ENCODE results near the gene SBF2.

SBF2 gene

DNA sequence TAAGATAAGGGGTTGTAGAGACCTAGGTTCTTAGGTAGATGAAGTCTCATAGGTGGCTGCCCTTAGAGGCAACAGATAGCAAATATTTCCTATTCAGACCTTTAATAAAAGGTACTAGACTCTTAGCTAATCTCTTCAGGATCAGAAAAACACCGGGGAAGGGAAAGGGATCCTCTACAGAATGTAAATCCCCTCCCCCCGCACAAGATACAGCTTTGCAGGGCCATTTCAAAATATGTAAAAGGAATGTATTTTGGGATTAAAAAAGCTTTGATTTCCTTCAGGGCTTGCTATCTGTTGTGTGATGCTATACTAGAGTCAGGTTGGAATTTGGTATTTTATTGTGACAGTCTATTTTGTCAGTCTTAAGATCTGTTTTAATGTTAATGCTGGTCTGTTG lies 517.0 kb downstream of the SBF2 start:
- no peak for DNase-seq (ENCODE audit: low read depth, low spot score)

DNA sequence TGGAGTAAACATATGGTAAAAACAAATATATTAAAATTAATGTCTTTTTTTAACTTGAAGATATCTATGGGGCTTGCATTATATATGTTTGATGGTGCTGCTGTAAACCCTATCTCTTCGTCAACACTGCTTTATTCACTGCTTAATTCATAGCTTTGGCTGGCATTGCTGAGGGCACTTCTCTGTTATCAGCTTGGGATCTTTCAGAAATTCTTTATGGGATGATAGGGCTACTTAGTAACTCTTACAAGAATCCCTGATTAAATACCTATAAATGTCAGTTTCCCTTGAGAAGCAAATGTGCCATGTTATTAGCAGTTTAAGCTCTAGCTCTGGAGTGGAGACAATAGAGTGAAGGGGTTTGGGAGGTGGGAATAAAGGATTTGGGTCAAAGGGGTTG lies 517.8 kb downstream of the SBF2 start:
- DNase-seq (ENCODE audit: low read depth, low spot score), result no peak

DNA sequence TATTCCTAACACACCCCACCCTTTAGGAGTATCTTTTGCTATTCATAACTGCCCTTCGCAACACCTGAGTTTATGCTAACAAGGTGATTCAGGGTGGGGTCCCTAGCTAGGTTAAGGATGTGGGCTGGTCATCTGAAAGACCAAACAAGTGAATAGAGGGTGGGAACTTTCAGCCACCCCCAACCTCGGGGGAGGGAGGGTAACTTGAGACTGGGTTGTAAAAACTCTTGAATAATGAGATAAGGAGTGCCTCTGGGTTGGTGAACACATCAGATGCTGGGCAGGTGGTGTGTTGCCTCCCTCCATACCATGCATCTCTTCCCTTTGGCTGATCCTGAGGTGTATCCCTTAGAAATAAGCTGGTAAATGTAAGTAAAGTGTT lies 518.6 kb downstream of the SBF2 start:
- DNase-seq (ENCODE audit: low read depth, low spot score), result no peak

DNA sequence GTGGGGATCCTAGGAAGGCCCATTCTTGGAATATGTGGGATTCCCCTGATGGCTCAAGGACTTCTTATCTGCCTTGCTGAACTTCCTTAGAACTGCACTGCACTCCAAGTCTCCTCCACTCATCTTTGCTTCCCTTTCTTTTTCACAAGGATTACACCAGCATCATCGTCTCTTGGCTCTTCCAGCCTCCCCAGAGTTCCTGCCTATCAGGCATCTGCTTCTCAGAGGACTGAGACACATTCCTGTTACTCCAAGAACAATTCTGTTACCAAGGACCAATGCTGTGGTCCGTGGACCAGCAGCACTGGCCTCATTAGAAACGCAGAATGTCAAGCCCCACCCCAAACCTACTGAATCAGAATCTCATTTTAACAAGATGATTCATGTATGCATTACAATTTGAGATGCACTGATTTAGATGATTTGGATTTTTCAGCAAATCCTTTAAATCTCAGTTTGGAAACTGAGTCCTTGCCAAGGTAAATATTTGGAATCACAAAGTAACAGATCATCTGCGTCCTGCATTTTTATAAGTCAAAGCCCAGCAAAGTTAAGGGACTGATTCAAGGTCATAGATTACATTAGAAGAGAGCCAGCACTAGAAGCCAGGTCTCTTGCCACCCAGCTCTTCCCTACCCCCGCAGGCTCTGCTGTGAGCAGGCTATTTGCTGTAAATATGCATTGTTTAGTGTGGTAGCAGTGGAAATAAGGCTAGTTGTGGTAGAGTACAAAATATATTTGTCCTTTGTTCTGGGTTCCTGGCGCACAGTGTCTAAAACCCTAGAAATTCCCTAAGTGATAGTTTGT lies 519.2 kb downstream of the SBF2 start:
- DNase-seq (ENCODE audit: low read depth, low spot score), result no peak

DNA sequence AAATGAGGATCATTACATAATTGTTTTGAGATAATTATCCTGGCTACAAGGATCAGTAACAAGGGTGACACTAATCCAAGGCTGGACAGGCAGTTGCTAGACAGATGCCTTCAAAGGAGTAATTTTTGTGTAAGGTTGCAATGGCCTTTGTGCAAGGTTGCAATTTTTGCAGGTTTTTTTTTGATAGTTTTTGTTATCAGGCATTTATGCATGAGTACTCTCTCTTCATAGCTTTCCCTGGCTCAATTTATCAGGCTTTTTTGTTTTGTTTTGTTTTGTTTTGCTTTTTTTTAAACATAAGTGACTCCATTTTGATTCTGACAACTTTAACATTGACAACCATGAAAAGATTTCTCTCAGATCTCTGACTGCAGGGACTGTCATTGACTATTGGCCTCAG lies 519.9 kb downstream of the SBF2 start:
- DNase-seq (ENCODE audit: low read depth, low spot score), result no peak

DNA sequence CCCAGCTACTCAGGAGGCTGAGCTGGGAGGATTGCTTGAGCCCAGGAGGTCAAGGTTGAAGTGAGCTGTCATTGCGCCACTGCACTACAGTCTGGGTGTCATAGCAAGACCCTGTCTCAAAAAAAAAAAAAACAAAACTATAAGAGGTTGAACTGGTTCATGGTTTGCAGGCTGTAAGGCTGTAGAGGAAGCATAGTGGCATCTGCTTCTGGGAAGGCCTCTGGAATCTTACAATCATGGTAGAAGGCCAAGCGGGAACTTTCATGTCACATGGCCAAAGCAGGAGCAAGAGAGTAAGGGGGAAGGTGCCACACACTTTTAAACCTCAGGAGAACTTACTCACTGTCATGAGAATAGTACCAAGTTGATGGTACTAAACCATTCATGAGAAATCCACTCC lies 520.5 kb downstream of the SBF2 start:
- DNase-seq (ENCODE audit: low read depth, low spot score), result no peak

DNA sequence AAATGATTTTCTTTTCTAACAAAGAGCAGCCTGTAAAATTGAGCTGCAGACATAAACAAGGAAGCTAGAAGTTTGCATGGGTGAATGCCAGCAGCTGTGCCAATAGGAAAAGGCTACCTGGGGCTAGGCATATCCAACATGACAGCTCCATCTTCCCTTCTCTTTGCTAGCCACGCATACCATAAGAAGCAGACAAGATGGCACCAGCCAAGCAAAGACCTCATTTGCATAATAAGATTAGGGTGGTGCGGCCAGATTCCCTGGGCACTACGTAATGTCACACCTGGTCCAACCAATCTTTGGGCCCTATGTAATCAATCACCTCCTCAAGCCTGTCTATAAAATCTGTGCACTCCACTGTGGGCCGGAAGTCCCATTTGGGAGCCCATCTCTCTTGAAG lies 521.8 kb downstream of the SBF2 start:
- no peak for DNase-seq (ENCODE audit: low read depth, low spot score)

DNA sequence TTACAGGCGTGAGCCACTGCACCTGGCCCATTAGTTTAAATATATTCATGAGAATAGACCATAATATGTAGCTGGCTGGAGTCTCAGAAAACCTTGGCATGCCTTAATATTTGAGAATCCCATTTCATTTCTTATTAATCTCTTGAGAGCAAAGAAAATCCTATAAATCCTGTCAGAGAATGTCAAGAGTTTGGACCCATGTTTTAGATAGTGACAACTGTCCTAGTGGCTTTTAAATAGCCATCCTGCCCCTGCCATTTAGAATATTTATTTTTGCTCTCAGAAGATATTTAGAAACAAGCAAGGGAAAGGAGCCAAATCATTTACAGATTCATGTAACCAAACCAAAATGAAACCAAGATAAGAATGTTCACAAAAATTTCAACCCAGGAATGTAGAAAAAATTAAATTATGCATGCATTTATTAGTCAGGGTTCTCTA lies 522.9 kb downstream of the SBF2 start:
- DNase-seq (ENCODE audit: low read depth, low spot score), result no peak

DNA sequence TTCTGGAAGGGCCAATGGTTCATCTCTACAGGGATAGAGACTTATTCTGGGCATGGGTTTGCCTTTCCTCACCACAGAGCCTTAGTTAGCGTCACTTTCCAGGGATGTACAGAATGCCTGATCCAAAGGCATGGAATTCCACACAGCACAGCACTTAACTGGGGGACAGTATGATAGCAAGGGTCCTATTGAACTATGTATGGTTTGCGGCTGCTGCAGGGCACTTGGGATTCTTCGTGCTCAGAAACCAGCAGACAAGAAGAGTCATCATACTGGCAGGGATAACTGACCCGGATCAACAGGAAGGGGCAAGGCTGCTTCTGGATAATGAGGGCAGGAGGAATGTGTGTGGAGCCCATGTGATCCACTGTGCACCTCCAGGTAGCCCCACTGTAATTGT lies 524.4 kb downstream of the SBF2 start:
- no peak for DNase-seq (ENCODE audit: low read depth, low spot score)

DNA sequence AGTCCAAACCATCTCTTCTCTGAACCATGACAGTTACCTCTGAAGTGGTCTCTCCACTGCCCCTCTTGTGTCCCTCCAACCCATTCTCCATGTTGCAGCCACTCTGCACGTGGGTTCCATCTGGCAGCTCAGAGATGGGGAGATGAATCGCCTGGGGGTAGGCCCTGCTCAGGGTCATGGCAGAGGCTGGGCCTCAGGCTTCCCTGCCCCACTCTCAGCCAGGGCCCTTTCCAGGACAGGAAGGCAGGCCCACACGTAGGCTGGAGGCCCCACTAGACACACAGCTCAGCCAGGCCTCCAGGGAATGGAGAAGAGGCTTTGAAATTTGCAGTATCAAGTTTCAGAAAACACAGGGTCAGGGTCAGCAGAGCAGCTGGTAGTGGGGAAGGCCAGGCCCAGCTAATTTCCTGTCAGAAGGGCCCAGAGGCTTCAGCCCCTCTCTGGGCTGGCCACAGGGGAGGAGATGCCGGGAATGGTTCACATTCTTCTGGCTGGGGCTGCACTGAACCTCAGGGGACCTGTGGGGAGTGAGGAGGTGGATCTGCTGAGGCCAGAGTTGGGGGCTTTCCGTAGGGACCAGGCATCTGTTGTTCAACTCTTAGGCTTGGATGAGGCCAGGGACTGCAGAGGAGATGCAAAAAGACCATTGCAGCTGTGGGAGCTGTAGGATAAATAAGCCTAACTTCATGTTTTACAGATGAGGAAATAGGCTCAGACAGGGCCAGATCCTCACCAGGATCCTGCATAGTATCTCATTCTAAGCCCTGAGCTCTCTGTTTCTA lies 528.5 kb downstream of the SBF2 start:
- peak; percentile 96 for DNase-seq (ENCODE audit: low read depth, low spot score)

DNA sequence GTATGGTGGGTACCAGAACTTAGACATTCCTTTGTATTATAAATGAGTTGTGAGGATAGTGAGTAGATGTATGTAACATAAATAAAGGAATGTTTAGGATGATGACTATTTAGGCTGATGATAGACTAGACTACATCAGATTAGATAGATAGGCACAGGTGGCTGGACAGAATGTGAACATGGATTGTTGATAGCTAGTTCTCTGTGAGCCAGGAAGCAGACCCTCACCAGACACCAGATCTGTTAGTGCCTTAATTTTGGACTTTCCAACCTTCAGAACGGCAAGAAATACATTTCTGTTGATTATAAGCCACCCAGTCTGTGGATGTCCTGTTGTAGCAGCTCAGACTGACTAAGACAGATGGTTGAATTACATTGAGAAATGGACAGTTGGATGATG lies 530.7 kb downstream of the SBF2 start:
- DNase-seq (ENCODE audit: low read depth, low spot score), result no peak

DNA sequence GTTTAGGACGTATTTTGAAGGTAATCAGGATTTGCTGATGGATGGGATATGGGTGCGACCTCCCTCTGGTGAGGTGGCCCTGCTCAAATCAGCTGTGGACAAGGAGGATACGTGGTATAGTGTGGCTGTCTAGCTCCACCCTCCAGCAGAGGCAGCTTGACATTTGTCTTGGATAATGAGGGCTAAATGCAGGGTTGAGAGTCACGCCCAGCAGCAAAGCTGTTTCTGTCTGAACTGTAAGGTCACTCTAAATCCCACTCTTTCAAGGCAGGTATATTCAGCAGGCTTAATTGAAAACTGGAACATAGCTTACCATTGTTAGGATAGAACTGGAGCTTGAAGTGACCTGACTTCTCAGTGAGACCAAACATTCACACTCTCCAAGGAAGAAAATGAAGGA lies 531.5 kb downstream of the SBF2 start:
- no peak for DNase-seq (ENCODE audit: low read depth, low spot score)

DNA sequence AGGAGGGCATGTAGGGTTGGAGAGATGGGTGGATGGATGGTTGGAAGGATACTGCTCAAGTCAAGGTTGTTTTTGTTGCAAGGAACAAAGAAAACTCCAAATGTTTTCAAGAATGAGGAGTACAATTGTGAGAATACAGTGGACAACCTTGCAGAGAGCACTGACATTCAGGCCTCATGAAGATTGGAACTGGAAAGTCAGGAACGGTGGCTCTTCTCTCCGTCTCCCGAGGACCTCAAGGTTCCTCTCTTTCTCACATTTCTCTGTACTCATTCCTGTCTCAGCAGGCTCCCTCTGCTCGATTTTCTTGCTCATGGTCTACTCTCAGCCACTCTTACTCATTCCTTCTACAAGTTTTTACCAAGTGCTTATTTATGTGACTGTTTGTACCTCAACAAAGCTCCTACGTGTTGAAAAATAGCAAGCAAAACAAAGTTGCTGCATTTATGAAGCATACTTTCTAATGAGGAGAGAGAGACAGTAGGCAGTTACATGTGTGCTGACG lies 532.5 kb downstream of the SBF2 start:
- DNase-seq (ENCODE audit: low read depth, low spot score), result no peak

DNA sequence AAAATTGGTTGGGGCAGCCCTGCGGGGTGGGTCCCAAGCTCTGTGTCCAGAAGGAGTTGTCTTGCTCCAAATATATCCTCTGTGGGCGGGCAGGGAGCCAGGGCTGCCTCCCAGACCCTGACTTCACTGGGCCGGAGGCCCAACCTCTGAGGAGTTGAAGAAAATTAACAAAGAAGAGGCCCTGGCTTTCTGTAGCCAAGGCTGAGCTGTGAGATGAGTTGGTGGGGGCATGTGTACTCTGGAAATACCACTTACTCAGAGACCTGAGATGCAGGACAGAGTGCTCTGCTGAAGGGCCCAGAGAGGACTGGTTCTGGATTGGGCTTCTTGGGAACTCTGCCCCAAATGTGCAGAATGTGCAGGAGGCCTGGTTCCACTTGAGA lies 533.8 kb downstream of the SBF2 start:
- peak; percentile 85 for DNase-seq (ENCODE audit: low read depth, low spot score)

DNA sequence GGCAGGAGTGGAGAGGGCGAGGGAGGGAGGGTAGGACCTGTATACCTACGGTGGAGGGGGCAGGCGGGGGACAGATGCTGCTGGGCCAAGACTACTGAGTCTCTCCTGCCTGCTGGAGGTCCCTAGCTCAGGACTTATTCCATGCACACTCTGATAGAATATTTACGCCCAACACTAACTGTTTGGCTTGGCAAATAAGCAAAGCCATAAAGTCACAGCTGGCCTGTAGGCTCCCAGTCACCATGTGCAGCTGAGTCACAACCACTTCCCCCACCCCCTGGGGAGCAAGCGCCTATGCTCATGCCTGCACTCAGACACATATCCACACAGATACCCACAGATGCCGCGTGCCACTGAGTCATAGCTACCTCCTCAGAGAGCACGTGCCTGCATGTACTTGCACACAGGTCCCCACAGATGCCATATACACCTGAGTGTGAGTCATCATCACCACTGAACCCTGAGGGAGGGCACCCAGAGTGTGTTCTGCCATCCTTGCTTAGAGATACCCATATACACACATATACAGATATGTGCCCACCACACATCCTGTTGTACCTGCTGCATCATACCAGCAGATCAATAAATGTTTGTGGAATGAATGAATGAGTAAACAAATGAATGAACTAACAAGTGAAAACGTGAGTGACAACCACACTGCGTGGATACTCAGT lies 534.4 kb downstream of the SBF2 start:
- peak; percentile 96 for DNase-seq (ENCODE audit: low read depth, low spot score)

DNA sequence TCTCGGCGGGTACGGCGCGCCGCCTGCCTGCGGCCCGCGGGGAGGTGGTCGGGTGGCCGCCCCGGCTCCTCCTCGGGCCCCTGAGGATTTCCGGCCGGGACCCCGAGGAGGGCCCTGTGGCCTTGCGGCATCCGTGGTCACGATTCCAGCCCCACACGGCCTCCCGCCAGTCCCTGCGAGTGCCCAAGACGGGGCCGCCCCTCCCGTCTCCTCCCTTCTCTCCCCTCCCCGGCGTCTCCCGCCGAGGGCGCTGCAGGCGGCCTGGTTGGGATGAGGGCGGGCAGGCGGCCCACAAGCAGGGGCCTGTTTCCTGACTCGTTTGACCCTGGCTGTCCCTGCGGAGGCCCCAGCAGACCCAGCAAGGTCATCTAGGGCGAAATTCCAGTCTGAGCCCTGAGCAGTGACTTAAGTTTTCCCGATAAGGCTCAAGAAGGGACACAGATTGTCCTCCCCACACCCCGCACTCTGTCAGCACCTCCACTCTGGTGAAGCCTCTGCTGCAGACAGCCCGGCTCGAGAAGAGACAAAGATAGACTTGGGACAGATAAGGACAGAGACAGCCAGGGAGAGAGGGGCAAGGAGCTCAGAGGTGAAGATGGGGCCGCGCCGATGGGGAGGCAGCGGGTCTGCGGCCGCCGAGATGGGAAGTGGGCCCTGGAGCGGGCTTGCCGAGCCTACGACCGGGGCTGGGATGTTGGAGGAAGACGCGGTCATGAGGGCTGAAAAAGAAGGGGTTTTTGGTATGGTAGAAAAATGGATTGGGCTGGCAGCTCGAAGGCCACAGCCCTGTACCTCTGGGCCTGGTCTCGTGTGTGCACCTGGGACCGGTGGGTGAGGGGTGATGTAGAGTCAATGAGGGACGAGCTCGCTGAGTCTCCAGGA lies 535.1 kb downstream of the SBF2 start:
- DNase-seq (ENCODE audit: low read depth, low spot score), result no peak

DNA sequence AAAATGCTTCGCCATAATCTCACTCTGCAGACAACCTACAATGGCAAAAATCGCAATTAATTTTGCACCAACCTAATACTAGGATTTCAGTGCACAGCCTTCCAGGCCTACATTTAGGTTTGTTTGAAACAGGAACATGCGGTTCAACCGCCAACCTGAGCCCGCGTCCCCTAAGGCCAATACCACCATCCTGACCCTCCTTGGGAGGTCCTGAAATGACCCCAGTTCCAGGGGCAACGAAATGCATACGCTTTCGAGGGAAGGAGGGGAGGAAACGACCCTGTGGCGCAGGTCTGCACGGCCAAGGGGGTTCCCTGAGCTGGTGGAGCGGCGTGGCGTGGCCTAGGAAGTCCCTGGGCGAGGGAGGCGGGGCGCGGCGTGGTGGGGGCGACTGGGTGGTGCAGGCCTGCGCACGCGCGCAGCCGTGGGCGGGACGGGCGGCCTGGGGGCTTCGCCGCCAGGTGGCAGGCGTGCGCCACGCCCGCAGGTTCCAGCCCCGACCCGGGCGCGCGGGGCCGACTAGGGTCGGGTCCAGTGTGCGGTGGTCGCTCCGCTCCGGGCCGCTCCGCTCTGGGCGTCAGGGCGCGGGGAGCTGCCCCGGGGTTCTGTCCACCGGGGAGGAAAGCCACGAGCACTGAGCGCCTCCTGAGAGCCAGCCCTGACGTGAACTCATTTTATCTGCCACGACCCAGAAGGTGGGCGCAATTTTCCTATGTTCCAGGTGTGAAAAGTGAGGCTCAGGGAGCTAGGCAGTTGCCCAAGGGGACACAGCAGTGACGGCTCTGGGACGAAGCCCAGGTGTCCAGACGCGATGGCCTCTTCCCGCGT lies 536.0 kb downstream of the SBF2 start:
- no peak for DNase-seq (ENCODE audit: low read depth, low spot score)

DNA sequence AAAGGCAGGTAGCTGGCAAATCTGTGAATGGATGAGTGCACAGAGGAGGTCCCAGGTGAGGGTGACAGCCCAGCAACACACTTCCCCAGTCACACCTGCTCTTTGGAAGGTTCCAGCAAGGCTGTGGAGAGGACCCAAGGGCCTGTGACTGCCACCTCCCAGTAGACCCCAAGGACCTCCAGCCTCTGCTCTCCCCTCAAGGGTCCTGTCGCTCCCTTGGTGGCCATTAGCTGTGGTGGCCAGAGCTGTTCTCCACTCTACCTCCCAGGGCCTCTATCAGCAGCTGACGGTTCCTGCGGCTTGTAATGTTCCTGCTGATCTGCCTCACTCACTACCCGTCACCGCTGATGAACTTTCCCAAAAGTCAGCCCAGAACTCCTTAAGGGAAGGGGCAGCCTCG lies 537.1 kb downstream of the SBF2 start:
- no peak for DNase-seq (ENCODE audit: low read depth, low spot score)

DNA sequence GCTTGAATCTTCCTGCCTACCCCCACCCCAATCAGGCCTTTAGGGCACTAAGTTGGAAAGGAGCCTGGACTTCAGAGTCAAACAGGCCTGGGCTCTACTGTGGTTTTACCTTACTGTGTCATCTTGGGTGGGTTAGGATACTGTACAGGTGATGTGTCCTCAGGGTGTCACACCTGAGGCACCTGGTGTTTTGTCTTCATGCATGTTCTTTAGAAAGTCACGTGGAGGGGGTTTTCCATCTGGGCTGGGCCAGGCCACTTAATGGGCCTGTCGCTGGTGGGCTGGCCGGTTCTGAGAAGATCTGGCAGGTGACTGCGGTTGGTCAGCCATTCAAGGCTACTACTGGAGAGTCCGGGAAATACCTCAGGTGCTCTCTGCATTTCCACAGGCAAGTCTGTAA lies 537.6 kb downstream of the SBF2 start:
- no peak for DNase-seq (ENCODE audit: low read depth, low spot score)

DNA sequence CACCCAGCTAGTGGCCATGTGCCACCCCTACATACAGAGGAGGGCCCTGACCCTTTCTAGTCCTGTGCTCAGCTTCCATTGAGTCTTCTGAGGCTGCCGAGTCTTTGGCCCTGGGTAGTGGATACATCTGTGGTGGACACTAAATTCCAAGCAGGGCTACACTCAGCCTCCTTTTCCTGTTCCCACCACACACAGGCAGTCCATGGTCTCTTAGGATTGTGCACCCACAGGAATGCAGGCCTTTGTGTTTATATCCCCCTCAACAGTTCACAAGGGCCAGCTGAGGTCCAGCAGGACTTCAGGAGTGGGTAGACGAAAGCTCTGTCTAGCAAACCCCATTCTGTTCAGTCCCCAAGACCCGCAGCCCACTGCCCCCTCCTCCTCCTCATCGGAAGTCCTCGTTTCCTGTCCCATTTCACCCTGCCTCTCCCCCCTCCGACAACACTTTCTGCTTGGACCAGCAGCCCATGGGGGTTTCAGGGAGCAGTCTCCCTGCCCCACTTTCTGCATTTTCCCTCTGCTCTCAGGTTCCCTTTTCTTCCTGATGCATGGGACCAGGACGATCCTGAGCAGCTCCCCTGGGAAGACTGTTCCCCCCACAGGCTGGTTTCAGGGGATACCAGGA lies 538.3 kb downstream of the SBF2 start:
- DNase-seq (ENCODE audit: low read depth, low spot score), result no peak

Measured in smooth muscle cell of the brain vasculature (primary cell).